Natural killer cell (primary cell): ENCODE results near the gene ATP10A. TPM values are rescaled to one million over a fixed set of nuclear protein-coding genes. Genes with fewer than 3 reads are reported as not detected.
A peak's percentile ranks its signal among the peaks of the same experiment; 100 is the strongest.

Experiments used
- ATAC-seq, 3 donors: fragments of 150-1000 bp in 2 of 3; fragments of 200-7000 bp in 1 of 3; cut with Tn5 transposase; 1 replicate in 1 of 3; 2 replicates in 2 of 3; pipeline ENCODE4 v1.10.0; 2021; ENCODE audit warnings: mild to moderate bottlenecking in 2 of 3, moderate library complexity in 2 of 3
- DNase-seq, 2 donors: peaks; one replicate each; pipeline versions ENCODE4 v3.0.0 to v3.0.0-alpha.2; 2013 to 2021; ENCODE audit warnings: mixed read lengths in 1 of 2
- H3K27ac ChIP-seq: one replicate; pipeline ENCODE4 v1.5.1; 2013; ENCODE audit warnings: mild to moderate bottlenecking, low read length
- H3K27me3 ChIP-seq: one replicate; pipeline ENCODE4 v1.6.1; 2013; ENCODE audit warnings: low read length; ENCODE audit not compliant: control insufficient read depth, insufficient read depth
- H3K36me3 ChIP-seq: one replicate; pipeline ENCODE4 v1.6.1; 2013; ENCODE audit warnings: low read length; ENCODE audit not compliant: control insufficient read depth, insufficient read depth
- H3K4me1 ChIP-seq: one replicate; pipeline ENCODE4 v1.6.1; 2013; ENCODE audit warnings: low read length; ENCODE audit not compliant: control insufficient read depth, insufficient read depth
- H3K4me3 ChIP-seq: one replicate; pipeline ENCODE4 v1.5.1; 2013; ENCODE audit warnings: low read length
- H3K9me3 ChIP-seq: one replicate; pipeline ENCODE4 v1.6.1; 2013; ENCODE audit warnings: low read length; ENCODE audit not compliant: control insufficient read depth, insufficient read depth
- H3K27ac Mint-ChIP-seq, 2 donors: one replicate each; pipeline ENCODE4 v1.8.0; 2022; ENCODE audit warnings: mild to moderate bottlenecking in 2 of 2, mixed read lengths in 2 of 2, moderate library complexity in 1 of 2
- H3K27me3 Mint-ChIP-seq, 2 donors: one replicate each; pipeline ENCODE4 v1.8.0; 2022; ENCODE audit warnings: low read depth in 2 of 2, mixed read lengths in 2 of 2
- H3K36me3 Mint-ChIP-seq: one replicate; pipeline ENCODE4 v1.8.0; 2022; ENCODE audit warnings: mixed read lengths
- H3K4me1 Mint-ChIP-seq, 2 donors: one replicate each; pipeline ENCODE4 v1.8.0; 2022; ENCODE audit warnings: mixed read lengths in 2 of 2
- H3K4me3 Mint-ChIP-seq: one replicate; pipeline ENCODE4 v1.8.0; 2022; ENCODE audit warnings: mild to moderate bottlenecking, moderate library complexity, mixed read lengths
- H3K9me3 Mint-ChIP-seq, 2 donors: one replicate each; pipeline ENCODE4 v1.8.0; 2022; ENCODE audit warnings: mixed read lengths in 2 of 2
- CTCF ChIP-seq: fragments of 200-600 bp; IDR thresholded peaks from one replicate; pipeline ENCODE4 v1.8.0; 2022; ENCODE audit warnings: antibody characterized with exemption
- WGBS: methylation state at CpG from one replicate; pipeline ENCODE4 v1.1.7; 2013; ENCODE audit warnings: missing lambda C conversion rate; ENCODE audit not compliant: insufficient coverage; 5-methylcytosine and 5-hydroxymethylcytosine counted together
- intact Hi-C: fragments of 100-400 bp; cut with micrococcal nuclease; formaldehyde crosslinking; loops from one replicate; pipeline ENCODE4 v1.14.2; 2022
- total RNA-seq, 4 donors: library from RNA; stranded (reverse); fragments of 120-200 nt in 1 of 4; gene quantifications; one replicate each; pipeline versions ENCODE4 v1.2.3 to v1.2.4, GENCODE V29; 2013 to 2022

The ATP10A gene
- total RNA-seq, 3 donors from 2014 or later (not counting 1 experiment from before 2014, with no cell fraction given) = 50.1 to 67.0 (median 51.2) TPM

GRCh38 chr15:25909806-25910205 lies 46.7 kb upstream of the ATP10A start:
- H3K9me3 Mint-ChIP-seq = peaks cover 0 to 3% of the 10 kb centered on the region in 2 donors
- H3K27me3 Mint-ChIP-seq = peaks cover 0 to 7% of the 10 kb centered on the region in 2 donors
- no peak overlapping the region for H3K4me3 ChIP-seq
- no peak overlapping the region for H3K27ac Mint-ChIP-seq
- H3K27me3 ChIP-seq = no peaks in the 10 kb centered on the region
- intact Hi-C loops = no loop called here
- peaks cover 5% of the 10 kb centered on the region for H3K4me1 ChIP-seq
- 97% methylated on average over 15 of the region's 16 CpGs for WGBS
- H3K36me3 ChIP-seq = no peaks in the 10 kb centered on the region
- H3K4me3 Mint-ChIP-seq = no peak overlapping the region
- DNase-seq = no peak
- H3K27ac ChIP-seq = no peak overlapping the region
- TF ChIP-seq CTCF = no peak
- H3K9me3 ChIP-seq = no peaks in the 10 kb centered on the region
- no peak for ATAC-seq
- no peaks in the 10 kb centered on the region for H3K4me1 Mint-ChIP-seq
- H3K36me3 Mint-ChIP-seq = no peaks in the 10 kb centered on the region

- ATAC-seq (no peak), DNase-seq (no peak)
- Mint-ChIP-seq H3K27ac (no peak overlapping the region), H3K4me3 (no peak overlapping the region), H3K36me3 (no peaks in the 10 kb centered on the region), H3K4me1 (no peaks in the 10 kb centered on the region), H3K27me3 (peaks cover 0 to 7% of the 10 kb centered on the region in 2 donors), H3K9me3 (peaks cover 0 to 3% of the 10 kb centered on the region in 2 donors)
- no peak for TF ChIP-seq CTCF
- Histone ChIP-seq H3K4me1 (peaks cover 9% of the 10 kb centered on the region), H3K27ac (no peak overlapping the region), H3K36me3 (no peaks in the 10 kb centered on the region), H3K9me3 (no peaks in the 10 kb centered on the region), H3K27me3 (no peaks in the 10 kb centered on the region), H3K4me3 (no peak overlapping the region)
- WGBS = 87% methylated on average over 21 of the region's 21 CpGs
- intact Hi-C loops = no loop called here
Measured at GRCh38 chr15:25909325-25909724, 46.2 kb upstream of the ATP10A start.

- Mint-ChIP-seq H3K4me3 (no peak overlapping the region), H3K27ac (no peak overlapping the region), H3K36me3 (no peaks in the 10 kb centered on the region), H3K4me1 (peaks cover 18 to 19% of the 10 kb centered on the region in 2 donors), H3K27me3 (no peaks in the 10 kb centered on the region), H3K9me3 (no peaks in the 10 kb centered on the region)
- intact Hi-C loops = no loop called here
- no peak overlapping the region for H3K4me3 ChIP-seq
- TF ChIP-seq CTCF = no peak
- DNase-seq = no peak
- WGBS = 85% methylated on average over 2 of the region's 2 CpGs
- no peaks in the 10 kb centered on the region for H3K9me3 ChIP-seq
- no peaks in the 10 kb centered on the region for H3K27me3 ChIP-seq
- H3K36me3 ChIP-seq = no peaks in the 10 kb centered on the region
- H3K27ac ChIP-seq = no peak overlapping the region
- no peak for ATAC-seq
- peaks cover 35% of the 10 kb centered on the region for H3K4me1 ChIP-seq
Measured at GRCh38 chr15:25905140-25905539, 42.0 kb upstream of the ATP10A start.

- Mint-ChIP-seq H3K4me1 (peaks cover 18 to 19% of the 10 kb centered on the region in 2 donors), H3K4me3 (peak overlapping the region; percentile 67), H3K27ac (peak overlapping the region; percentile 72 to 81), H3K36me3 (no peaks in the 10 kb centered on the region), H3K9me3 (no peaks in the 10 kb centered on the region), H3K27me3 (no peaks in the 10 kb centered on the region)
- no peaks in the 10 kb centered on the region for H3K9me3 ChIP-seq
- peaks cover 35% of the 10 kb centered on the region for H3K4me1 ChIP-seq
- H3K27ac ChIP-seq = peak overlapping the region; percentile 8
- H3K27me3 ChIP-seq = no peaks in the 10 kb centered on the region
- DNase-seq (no peak), ATAC-seq (peak in 2 of 3 donors; percentile 46 to 62)
- H3K4me3 ChIP-seq = no peak overlapping the region
- no peak for TF ChIP-seq CTCF
- H3K36me3 ChIP-seq = no peaks in the 10 kb centered on the region
- intact Hi-C loops = no loop called here
- 38% methylated on average over 10 of the region's 10 CpGs for WGBS
Measured at GRCh38 chr15:25903024-25903581, 40.0 kb upstream of the ATP10A start.
